GM18951 (cell line): ENCODE results near the gene CABP1.

Source experiments
- POLR2A ChIP-seq: IDR thresholded peaks from 4 replicates; pipeline ENCODE4 v1.6.1; 2011; ENCODE audit warnings: mild to moderate bottlenecking; ENCODE audit not compliant: insufficient read length, insufficient read depth; ENCODE audit errors: extremely low read depth
- in situ Hi-C: fragments of 300-500 bp; cut with MboI; formaldehyde crosslinking; loops from one replicate; pipeline ENCODE4 v1.12.0; 2022; ENCODE audit warnings: low sequenced_read_pairs, mixed read lengths, inconsistent platforms; ENCODE audit not compliant: unreplicated experiment

CABP1 gene

GRCh38 chr12:120686690-120687577 is 46.5 kb downstream of the CABP1 start, which contains the start of gene MLEC:
MLEC (plus strand) TSS chr12:120687149; CDS start chr12:120687297, 148 bp downstream.
- peak; percentile 88 for TF ChIP-seq POLR2A
- in situ Hi-C loops, result no loop called here

- peak; percentile 19 for TF ChIP-seq POLR2A
- in situ Hi-C loops, result no loop called here
These were observed 47.3 kb downstream of the CABP1 start for GRCh38 chr12:120687578-120688289.

GRCh38 chr12:120688527-120689071 is 48.2 kb downstream of the CABP1 start:
- in situ Hi-C loops, result no loop called here
- no peak for TF ChIP-seq POLR2A

GRCh38 chr12:120689397-120690082 is 49.1 kb downstream of the CABP1 start:
- in situ Hi-C loops, result no loop called here
- no peak for TF ChIP-seq POLR2A

- in situ Hi-C loops, result no loop called here
These were observed 49.6 kb downstream of the CABP1 start for GRCh38 chr12:120690083-120690450.

GRCh38 chr12:120690978-120691377 is 50.6 kb downstream of the CABP1 start:
- in situ Hi-C loops, result no loop called here
- TF ChIP-seq POLR2A, result no peak

More at GRCh38 chr12:120690083-120690450, 49.6 kb downstream of the CABP1 start:
- no peak for TF ChIP-seq POLR2A

- no peak for TF ChIP-seq POLR2A
- in situ Hi-C loops, result no loop called here
These were observed 52.2 kb downstream of the CABP1 start for GRCh38 chr12:120692524-120693033.

GRCh38 chr12:120693848-120694247 is 53.4 kb downstream of the CABP1 start:
- in situ Hi-C loops, result no loop called here
- no peak for TF ChIP-seq POLR2A

- no peak for TF ChIP-seq POLR2A
- in situ Hi-C loops, result no loop called here
These were observed 56.2 kb downstream of the CABP1 start for GRCh38 chr12:120696626-120697025.

GRCh38 chr12:120697344-120697743 is 56.9 kb downstream of the CABP1 start:
- in situ Hi-C loops, result no loop called here
- no peak for TF ChIP-seq POLR2A

GRCh38 chr12:120698665-120699064 is 58.2 kb downstream of the CABP1 start:
- TF ChIP-seq POLR2A, result no peak

GRCh38 chr12:120699553-120699952 is 59.1 kb downstream of the CABP1 start:
- in situ Hi-C loops, result no loop called here
- TF ChIP-seq POLR2A, result no peak

More at GRCh38 chr12:120698665-120699064, 58.2 kb downstream of the CABP1 start:
- in situ Hi-C loops, result no loop called here

- no peak for TF ChIP-seq POLR2A
- in situ Hi-C loops, result no loop called here
These were observed 60.5 kb downstream of the CABP1 start for GRCh38 chr12:120700886-120701285.
